Tibial artery (tissue), 4 donors: Measurements from ENCODE around the gene MSRB1.

Experiments
- DNase-seq, 2 donors: peaks; one replicate each; pipeline ENCODE4 v3.0.0-alpha.2; 2019
- H3K27ac ChIP-seq, 2 donors: fragments of 200-600 bp; sonication (generic) in 1 of 2; 1 replicate in 1 of 2; 2 replicates in 1 of 2; pipeline ENCODE4 v1.5.1; 2018 to 2019; ENCODE audit warnings: mild to moderate bottlenecking in 1 of 2
- H3K27me3 ChIP-seq, 2 donors: fragments of 200-600 bp; sonication (generic) in 1 of 2; one replicate each; pipeline versions ENCODE4 v1.5.1 to v1.6.0; 2016 to 2019
- H3K36me3 ChIP-seq, 3 donors: fragments of 200-600 bp; sonication (generic) in 2 of 3; one replicate each; pipeline ENCODE4 v1.5.1; 2016 to 2019; ENCODE audit warnings: mild to moderate bottlenecking in 2 of 3
- H3K4me1 ChIP-seq, 4 donors: fragments of 200-600 bp; sonication (generic) in 2 of 4; 1 replicate in 3 of 4; 2 replicates in 1 of 4; pipeline ENCODE4 v1.5.1; 2016 to 2019
- H3K4me3 ChIP-seq, 2 donors: fragments of 200-600 bp; sonication (generic) in 1 of 2; 1 replicate in 1 of 2; 2 replicates in 1 of 2; pipeline ENCODE4 v1.5.1; 2018 to 2019; ENCODE audit warnings: mild to moderate bottlenecking in 2 of 2
- H3K9me3 ChIP-seq, 3 donors: fragments of 200-600 bp; sonication (generic) in 1 of 3; one replicate each; pipeline ENCODE4 v1.5.1; 2016 to 2019
- CTCF ChIP-seq, 2 experiments: fragments of 200-600 bp in 1 of 2; fragments of 450-650 bp in 1 of 2; IDR thresholded peaks; one replicate each; pipeline ENCODE4 v1.5.1; 2017 to 2019; ENCODE audit warnings: antibody characterized with exemption in 2 of 2, mild to moderate bottlenecking in 1 of 2, moderate library complexity in 1 of 2
- intact Hi-C: fragments of 100-400 bp; cut with DNase I; formaldehyde crosslinking; loops from one replicate; pipeline ENCODE4 v1.15.0; 2023; ENCODE audit warnings: low total_unique reads

MSRB1 gene

GRCh38 chr16:1890024-1890707 lies 52.8 kb downstream of the MSRB1 start:
- H3K4me3 ChIP-seq = no peak overlapping the region
- intact Hi-C loops = no loop called here
- H3K27ac ChIP-seq = no peak overlapping the region
- H3K27me3 ChIP-seq = peaks cover 0 to 30% of the 10 kb centered on the region in 2 donors
- H3K4me1 ChIP-seq = no peaks in the 10 kb centered on the region
- no peaks in the 10 kb centered on the region for H3K36me3 ChIP-seq
- TF ChIP-seq CTCF (IDR thresholded peaks at IDR 0.05) = no peak
- no peaks in the 10 kb centered on the region for H3K9me3 ChIP-seq
- no peak for DNase-seq
